HepG2 (cell line): Measurements from ENCODE around the gene TUBA4B. TPM values are rescaled to one million over a fixed set of nuclear protein-coding genes. Genes with fewer than 3 reads are reported as not detected.

Experiments used
- BORCS8-MEF2B ChIP-seq: sonication (generic); formaldehyde crosslinking; IDR thresholded peaks from 2 replicates; pipeline ENCODE4 v1.8.0; 2022; ENCODE audit warnings: mild to moderate bottlenecking, missing genetic modification reagents
- CHCHD3 ChIP-seq: sonication (generic); formaldehyde crosslinking; IDR thresholded peaks from 2 replicates; pipeline ENCODE4 v1.8.0; 2022; ENCODE audit warnings: mild to moderate bottlenecking, missing genetic modification reagents, moderate library complexity
- EZH2 ChIP-seq: conservative IDR thresholded peaks from 2 replicates; pipeline ENCODE4 v1.6.1; 2012; ENCODE audit warnings: mild to moderate bottlenecking, low read depth, low read length, moderate library complexity
- GATA4 ChIP-seq: sonication (generic); IDR thresholded peaks from 2 replicates; pipeline ENCODE4 v1.6.1; 2016; ENCODE audit warnings: antibody characterized with exemption, low read depth, borderline replicate concordance
- HOXA7 ChIP-seq: sonication (generic); formaldehyde crosslinking; IDR thresholded peaks from 2 replicates; pipeline ENCODE4 v1.8.1; 2022; ENCODE audit warnings: mild to moderate bottlenecking, missing genetic modification reagents, moderate library complexity
- NBN ChIP-seq: fragments of 450-650 bp; conservative IDR thresholded peaks from 2 replicates; pipeline ENCODE4 v1.6.1; 2017
- NR2F2 ChIP-seq: IDR thresholded peaks from 2 replicates; pipeline ENCODE4 v1.6.1; 2012; ENCODE audit warnings: low read depth, inconsistent platforms, borderline replicate concordance
- POLR2G ChIP-seq: fragments of 200-400 bp; formaldehyde crosslinking; IDR thresholded peaks from 2 replicates; pipeline ENCODE4 v1.6.1; 2018; ENCODE audit warnings: mild to moderate bottlenecking, low read depth, low read length, moderate library complexity
- RERE ChIP-seq: IDR thresholded peaks from 2 replicates; pipeline ENCODE4 v1.6.1; 2016; ENCODE audit warnings: low read depth, missing genetic modification reagents, missing compliant biosample characterization
- TOPORS ChIP-seq: sonication (generic); formaldehyde crosslinking; IDR thresholded peaks from 2 replicates; pipeline ENCODE4 v1.8.0; 2023; ENCODE audit warnings: mild to moderate bottlenecking, missing genetic modification reagents
- ZBTB3 ChIP-seq: sonication (generic); formaldehyde crosslinking; IDR thresholded peaks from 2 replicates; pipeline ENCODE4 v1.4.0; 2020; ENCODE audit warnings: low read depth, mild to moderate bottlenecking, moderate library complexity, missing genetic modification reagents, borderline replicate concordance
- ZNF329 ChIP-seq: sonication (generic); formaldehyde crosslinking; IDR thresholded peaks from 2 replicates; pipeline ENCODE4 v1.9.0; 2021; ENCODE audit warnings: low read depth, mild to moderate bottlenecking, missing genetic modification reagents
- ZNF383 ChIP-seq: sonication (generic); formaldehyde crosslinking; IDR thresholded peaks from 2 replicates; pipeline ENCODE4 v1.4.0; 2020; ENCODE audit warnings: missing genetic modification reagents, mild to moderate bottlenecking, borderline replicate concordance
- ZNF510 ChIP-seq: sonication (generic); formaldehyde crosslinking; IDR thresholded peaks from 2 replicates; pipeline ENCODE4 v1.4.0; 2020; ENCODE audit warnings: low read depth, mild to moderate bottlenecking, missing genetic modification reagents
- ZNF619 ChIP-seq: sonication (generic); formaldehyde crosslinking; IDR thresholded peaks from 2 replicates; pipeline ENCODE4 v1.4.0; 2020; ENCODE audit warnings: mild to moderate bottlenecking, missing genetic modification reagents
- ZNF703 ChIP-seq: sonication (generic); formaldehyde crosslinking; IDR thresholded peaks from 2 replicates; pipeline ENCODE4 v1.5.1; 2020; ENCODE audit warnings: missing genetic modification reagents, mild to moderate bottlenecking, moderate library complexity, borderline replicate concordance
- polyA plus RNA-seq, 8 experiments: library from polyadenylated mRNA; depleted of rRNA in 3 of 8; stranded (reverse) in 7 of 8; unstranded in 1 of 8; fragments of >200 nt; fragmentation: Illumina TruSeq in 4 of 8; extraction: Trizol in 4 of 8; gene quantifications; 2 replicates each; pipeline versions ENCODE4 v1.2.1 to v1.2.3, GENCODE V29; 2011 to 2016; ENCODE audit warnings: low read depth in 4 of 8, missing spikeins in 1 of 8, mixed read lengths in 1 of 8; ENCODE audit not compliant: insufficient read depth in 1 of 8
- total RNA-seq, 5 experiments: library from RNA; depleted of rRNA; stranded (reverse); fragments of >200 nt; fragmentation: Illumina TruSeq; extraction: Trizol; gene quantifications; 2 replicates each; pipeline ENCODE4 v1.2.3, GENCODE V29; 2016; ENCODE audit warnings: low read depth in 1 of 5
- TF ChIP-seq, protein P1 (sequence below): sonication (generic); formaldehyde crosslinking; IDR thresholded peaks from 2 replicates; pipeline ENCODE4 v1.4.0; 2020; ENCODE audit warnings: missing genetic modification reagents, borderline replicate concordance
- TF ChIP-seq, protein P2 (sequence below): sonication (generic); formaldehyde crosslinking; IDR thresholded peaks from 2 replicates; pipeline ENCODE4 v1.8.0; 2022; ENCODE audit warnings: mild to moderate bottlenecking, missing genetic modification reagents, borderline replicate concordance

The TUBA4B gene
- total and polyA plus RNA-seq, 2 of the 13 experiments (the other 11 are each of a cell fraction or from before 2014, with no cell fraction given): 0.18 to 0.22 TPM

GRCh38 chr2:219229305-219230058 is 23.6 kb upstream of the TUBA4B start, which contains the start of the genes ANKZF1 and ATG9A (continued):
- 0 out of 2 replicates have a peak, but pooled peaks have one; percentile 59 for TF ChIP-seq ZBTB3 (CRISPR knock-in tag)
- TF ChIP-seq ZNF619 (CRISPR knock-in tag): no peak; the same call in 1 of the 2 replicates
- no peak for TF ChIP-seq NR2F2
- TF ChIP-seq TOPORS (CRISPR knock-in tag): peak; percentile 58
- TF ChIP-seq, protein P1, sequence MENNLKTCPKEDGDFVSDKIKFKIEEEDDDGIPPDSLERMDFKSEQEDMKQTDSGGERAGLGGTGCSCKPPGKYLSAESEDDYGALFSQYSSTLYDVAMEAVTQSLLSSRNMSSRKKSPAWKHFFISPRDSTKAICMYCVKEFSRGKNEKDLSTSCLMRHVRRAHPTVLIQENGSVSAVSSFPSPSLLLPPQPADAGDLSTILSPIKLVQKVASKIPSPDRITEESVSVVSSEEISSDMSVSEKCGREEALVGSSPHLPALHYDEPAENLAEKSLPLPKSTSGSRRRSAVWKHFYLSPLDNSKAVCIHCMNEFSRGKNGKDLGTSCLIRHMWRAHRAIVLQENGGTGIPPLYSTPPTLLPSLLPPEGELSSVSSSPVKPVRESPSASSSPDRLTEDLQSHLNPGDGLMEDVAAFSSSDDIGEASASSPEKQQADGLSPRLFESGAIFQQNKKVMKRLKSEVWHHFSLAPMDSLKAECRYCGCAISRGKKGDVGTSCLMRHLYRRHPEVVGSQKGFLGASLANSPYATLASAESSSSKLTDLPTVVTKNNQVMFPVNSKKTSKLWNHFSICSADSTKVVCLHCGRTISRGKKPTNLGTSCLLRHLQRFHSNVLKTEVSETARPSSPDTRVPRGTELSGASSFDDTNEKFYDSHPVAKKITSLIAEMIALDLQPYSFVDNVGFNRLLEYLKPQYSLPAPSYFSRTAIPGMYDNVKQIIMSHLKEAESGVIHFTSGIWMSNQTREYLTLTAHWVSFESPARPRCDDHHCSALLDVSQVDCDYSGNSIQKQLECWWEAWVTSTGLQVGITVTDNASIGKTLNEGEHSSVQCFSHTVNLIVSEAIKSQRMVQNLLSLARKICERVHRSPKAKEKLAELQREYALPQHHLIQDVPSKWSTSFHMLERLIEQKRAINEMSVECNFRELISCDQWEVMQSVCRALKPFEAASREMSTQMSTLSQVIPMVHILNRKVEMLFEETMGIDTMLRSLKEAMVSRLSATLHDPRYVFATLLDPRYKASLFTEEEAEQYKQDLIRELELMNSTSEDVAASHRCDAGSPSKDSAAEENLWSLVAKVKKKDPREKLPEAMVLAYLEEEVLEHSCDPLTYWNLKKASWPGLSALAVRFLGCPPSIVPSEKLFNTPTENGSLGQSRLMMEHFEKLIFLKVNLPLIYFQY (CRISPR knock-in tag): peak; percentile 94
- TF ChIP-seq NBN: no peak
- TF ChIP-seq BORCS8-MEF2B: no peak; the same call in 1 of the 2 replicates
- no peak for TF ChIP-seq GATA4
- no peak for TF ChIP-seq EZH2
- TF ChIP-seq, protein P2, sequence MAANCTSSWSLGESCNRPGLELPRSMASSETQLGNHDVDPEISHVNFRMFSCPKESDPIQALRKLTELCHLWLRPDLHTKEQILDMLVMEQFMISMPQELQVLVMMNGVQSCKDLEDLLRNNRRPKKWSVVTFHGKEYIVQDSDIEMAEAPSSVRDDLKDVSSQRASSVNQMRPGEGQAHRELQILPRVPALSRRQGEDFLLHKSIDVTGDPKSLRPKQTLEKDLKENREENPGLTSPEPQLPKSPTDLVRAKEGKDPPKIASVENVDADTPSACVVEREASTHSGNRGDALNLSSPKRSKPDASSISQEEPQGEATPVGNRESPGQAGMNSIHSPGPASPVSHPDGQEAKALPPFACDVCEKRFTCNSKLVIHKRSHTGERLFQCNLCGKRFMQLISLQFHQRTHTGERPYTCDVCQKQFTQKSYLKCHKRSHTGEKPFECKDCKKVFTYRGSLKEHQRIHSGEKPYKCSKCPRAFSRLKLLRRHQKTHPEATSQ: no peak; the same call in 1 of the 2 replicates
- 0 out of 2 replicates have a peak, but pooled peaks have one; percentile 57 for TF ChIP-seq CHCHD3
- TF ChIP-seq HOXA7: no peak
- TF ChIP-seq POLR2G: peak; percentile 95
- no peak for TF ChIP-seq ZNF383 (CRISPR knock-in tag)
- no peak for TF ChIP-seq ZNF703 (CRISPR knock-in tag)
- TF ChIP-seq ZNF510 (CRISPR knock-in tag): peak; percentile 20; the same call in 1 of the 2 replicates
- TF ChIP-seq RERE: no peak
- no peak for TF ChIP-seq ZNF329
